Measurements from ENCODE around the gene PTMS. TPM values are rescaled to one million over a fixed set of nuclear protein-coding genes. Genes with fewer than 3 reads are reported as not detected.

Gene PTMS
- total and polyA plus RNA-seq, 2 donors (not counting 3 experiments of a cell fraction or from before 2014, with no cell fraction given): 555 to 661 TPM

DNA sequence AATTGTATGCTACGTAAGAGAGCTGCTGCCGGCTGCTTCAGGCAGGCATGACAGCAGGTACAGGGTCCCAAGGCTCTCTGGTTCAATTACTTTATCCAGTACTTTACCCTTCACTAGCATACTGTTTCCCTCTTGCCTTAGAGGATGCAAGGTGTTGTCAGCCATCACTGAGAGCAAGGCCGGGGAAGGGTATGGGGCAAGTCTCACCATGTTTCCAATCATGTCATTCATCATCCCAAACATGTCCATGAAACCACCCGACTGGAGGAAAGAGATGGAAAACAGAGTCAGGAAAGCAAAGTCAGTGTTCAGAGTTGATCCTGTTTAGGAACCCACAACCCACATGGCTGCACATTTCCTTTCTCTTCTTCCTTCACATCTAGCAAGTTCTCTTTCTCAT, 15.7 kb upstream of the PTMS start:
- Histone ChIP-seq H3K79me2 (ENCODE audit: control insufficient read depth, insufficient read depth, low read length) (peaks cover 16% of the 10 kb centered on the region), H3K4me1 (ENCODE audit: control insufficient read depth, extremely low read depth, insufficient read depth, low read length) (peaks cover 10% of the 10 kb centered on the region), H3K27ac (ENCODE audit: insufficient read depth, low read depth, low read length) (no peak overlapping the region), H3K36me3 (ENCODE audit: control insufficient read depth in 2 of 2, extremely low read depth in 1 of 2, insufficient read depth in 2 of 2, low read length in 2 of 2) (peaks cover 21 to 41% of the 10 kb centered on the region in 2 experiments), H4K20me1 (replicated peaks; ENCODE audit: control insufficient read depth, extremely low read depth, insufficient read depth, low read length) (no peaks in the 10 kb centered on the region), H3K27me3 (ENCODE audit: control insufficient read depth in 2 of 2, insufficient read depth in 2 of 2, low read length in 2 of 2) (no peaks in the 10 kb centered on the region), H3K9me1 (replicated peaks; ENCODE audit: control insufficient read depth, extremely low read depth, insufficient read depth, low read length) (no peaks in the 10 kb centered on the region), H3K9me3 (replicated peaks; ENCODE audit: control insufficient read depth, insufficient read depth, low read length) (no peaks in the 10 kb centered on the region), H3K4me2 (ENCODE audit: insufficient read depth, low read length) (no peak overlapping the region), H2AFZ (ENCODE audit: low read depth, low read length) (no peak overlapping the region), H3K9ac (replicated peaks; ENCODE audit: extremely low read depth, insufficient read depth, low read length) (no peak overlapping the region), H3K4me3 (replicated peaks in 1 of 3; ENCODE audit: insufficient read depth in 1 of 3, low read depth in 1 of 3, low read length in 3 of 3) (no peak overlapping the region)
- ChIA-PET CTCF (interaction anchor here (6.1 kb wide), 1 partner anchor 18 kb away, joined by 234 read pairs; the partner anchor contains the start of genes LAG3 and PTMS), POLR2A (no interaction called here)
- intact Hi-C loops (cut with micrococcal nuclease) (no loop called here), dilution Hi-C loops (cut with MboI; ENCODE audit: extremely low pct_ligation_motif_present, low sequenced_read_pairs) (no loop called here)
- DNase-seq (ENCODE audit: low read depth, low spot score) (no peak), FAIRE-seq (no peak)
- TF ChIP-seq JUN (IDR thresholded peaks at IDR 0.05; ENCODE audit: borderline replicate concordance, insufficient read depth, insufficient read length, low read depth) (no peak), POLR2AphosphoS5 (IDR thresholded peaks at IDR 0.05; ENCODE audit: insufficient read depth, low read depth, low read length) (no peak), GATA2 (IDR thresholded peaks at IDR 0.05; ENCODE audit: insufficient read depth, insufficient read length, low read depth, low read length) (no peak)
- TF ChIP-seq, protein P1, sequence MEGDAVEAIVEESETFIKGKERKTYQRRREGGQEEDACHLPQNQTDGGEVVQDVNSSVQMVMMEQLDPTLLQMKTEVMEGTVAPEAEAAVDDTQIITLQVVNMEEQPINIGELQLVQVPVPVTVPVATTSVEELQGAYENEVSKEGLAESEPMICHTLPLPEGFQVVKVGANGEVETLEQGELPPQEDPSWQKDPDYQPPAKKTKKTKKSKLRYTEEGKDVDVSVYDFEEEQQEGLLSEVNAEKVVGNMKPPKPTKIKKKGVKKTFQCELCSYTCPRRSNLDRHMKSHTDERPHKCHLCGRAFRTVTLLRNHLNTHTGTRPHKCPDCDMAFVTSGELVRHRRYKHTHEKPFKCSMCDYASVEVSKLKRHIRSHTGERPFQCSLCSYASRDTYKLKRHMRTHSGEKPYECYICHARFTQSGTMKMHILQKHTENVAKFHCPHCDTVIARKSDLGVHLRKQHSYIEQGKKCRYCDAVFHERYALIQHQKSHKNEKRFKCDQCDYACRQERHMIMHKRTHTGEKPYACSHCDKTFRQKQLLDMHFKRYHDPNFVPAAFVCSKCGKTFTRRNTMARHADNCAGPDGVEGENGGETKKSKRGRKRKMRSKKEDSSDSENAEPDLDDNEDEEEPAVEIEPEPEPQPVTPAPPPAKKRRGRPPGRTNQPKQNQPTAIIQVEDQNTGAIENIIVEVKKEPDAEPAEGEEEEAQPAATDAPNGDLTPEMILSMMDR (IDR thresholded peaks at IDR 0.05; ENCODE audit: extremely low read depth in 1 of 2, insufficient read depth in 1 of 2, low read depth in 1 of 2, low read length in 2 of 2): no peak
- TF ChIP-seq, protein P2, sequence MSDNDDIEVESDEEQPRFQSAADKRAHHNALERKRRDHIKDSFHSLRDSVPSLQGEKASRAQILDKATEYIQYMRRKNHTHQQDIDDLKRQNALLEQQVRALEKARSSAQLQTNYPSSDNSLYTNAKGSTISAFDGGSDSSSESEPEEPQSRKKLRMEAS (IDR thresholded peaks at IDR 0.05; ENCODE audit: insufficient read depth, insufficient read length): no peak
- BruUV-seq (replicated peaks): no TSS peak
